Caco-2 (cell line): ENCODE results near the gene CDAN1. TPM values are rescaled to one million over a fixed set of nuclear protein-coding genes. Genes with fewer than 3 reads are reported as not detected.

Experiments used
- BruUV-seq: library from RNA; stranded (reverse); fragments of 400-500 nt; replicated peaks from 2 replicates; lab custom pipeline; 2021; lab: Mats Ljungman, UMichigan
- CTCF ChIA-PET: fragments of 300-600 bp; sonication (Branson Sonifier 250); formaldehyde crosslinking; loops from one replicate; lab custom pipeline; 2022; ENCODE audit warnings: antibody characterized with exemption; lab: Charles Lee
- POLR2A ChIA-PET: fragments of 300-600 bp; sonication (Branson Sonifier 250); formaldehyde crosslinking; loops from one replicate; lab custom pipeline; 2022; ENCODE audit warnings: antibody characterized with exemption; lab: Charles Lee
- DNase-seq, 2 experiments: peaks; one replicate each; pipeline versions ENCODE4 v3.0.0 to v3.0.0-alpha.2; 2020 to 2022
- H3K27me3 ChIP-seq: replicated peaks from 2 replicates; pipeline ENCODE4 v1.6.0; 2011; ENCODE audit warnings: low read length; ENCODE audit not compliant: control insufficient read depth, insufficient read depth
- H3K36me3 ChIP-seq: 2 replicates; pipeline ENCODE4 v1.5.1; 2011; ENCODE audit warnings: low read length; ENCODE audit not compliant: control insufficient read depth, insufficient read depth
- H3K4me1 ChIP-seq: fragments of 250-450 bp; sonication (Bioruptor Pico); 2 replicates; pipeline ENCODE4 v1.5.1; 2020; ENCODE audit warnings: mild to moderate bottlenecking
- H3K4me3 ChIP-seq: 2 replicates; pipeline ENCODE4 v1.5.1; 2011; ENCODE audit warnings: low read depth, mild to moderate bottlenecking, control low read depth, low read length
- H3K9me3 ChIP-seq: fragments of 250-450 bp; sonication (Bioruptor Pico); 2 replicates; pipeline ENCODE4 v1.5.1; 2020; ENCODE audit warnings: mild to moderate bottlenecking, moderate library complexity
- H3K27ac Mint-ChIP-seq: one replicate; pipeline ENCODE4 v1.8.0; 2022; ENCODE audit warnings: mixed read lengths; ENCODE audit not compliant: unreplicated experiment
- H3K27me3 Mint-ChIP-seq: one replicate; pipeline ENCODE4 v1.8.0; 2022; ENCODE audit warnings: mixed read lengths; ENCODE audit not compliant: insufficient read depth, unreplicated experiment
- H3K36me3 Mint-ChIP-seq: one replicate; pipeline ENCODE4 v1.8.0; 2022; ENCODE audit warnings: mild to moderate bottlenecking, mixed read lengths; ENCODE audit not compliant: insufficient read depth, unreplicated experiment
- H3K4me1 Mint-ChIP-seq: one replicate; pipeline ENCODE4 v1.8.0; 2022; ENCODE audit warnings: low read depth, mixed read lengths; ENCODE audit not compliant: unreplicated experiment
- H3K4me3 Mint-ChIP-seq: one replicate; pipeline ENCODE4 v1.8.0; 2022; ENCODE audit warnings: mild to moderate bottlenecking, moderate library complexity, mixed read lengths; ENCODE audit not compliant: unreplicated experiment
- H3K9me3 Mint-ChIP-seq: one replicate; pipeline ENCODE4 v1.8.0; 2022; ENCODE audit warnings: mixed read lengths; ENCODE audit not compliant: unreplicated experiment
- CTCF ChIP-seq, 2 experiments: fragments of 200-600 bp in 1 of 2; IDR thresholded peaks; 1 replicate in 1 of 2; 2 replicates in 1 of 2; pipeline versions ENCODE4 v1.5.1 to v1.8.0; 2011 to 2022; ENCODE audit warnings: antibody characterized with exemption in 1 of 2, control low read depth in 1 of 2, inconsistent platforms in 1 of 2, low read depth in 1 of 2, low read length in 1 of 2, mild to moderate bottlenecking in 1 of 2, moderate library complexity in 1 of 2; ENCODE audit not compliant: insufficient read depth in 1 of 2, severe bottlenecking in 1 of 2, unreplicated experiment in 1 of 2
- intact Hi-C: fragments of 100-400 bp; cut with micrococcal nuclease; formaldehyde crosslinking; loops from one replicate; pipeline ENCODE4 v1.10.0; 2022; ENCODE audit not compliant: unreplicated experiment
- total RNA-seq: library from RNA; stranded (reverse); gene quantifications from 2 replicates; pipeline ENCODE4 v1.2.3, GENCODE V29; 2022

Gene CDAN1
- total RNA-seq, 1 experiment from 2014 or later = 29.4 TPM

GRCh38 chr15:42719043-42719442 lies 17.9 kb downstream of the CDAN1 start:
- no peaks in the 10 kb centered on the region for H3K27me3 ChIP-seq
- CTCF ChIA-PET = no interaction called here
- DNase-seq = no peak
- Mint-ChIP-seq H3K27me3 (no peaks in the 10 kb centered on the region), H3K27ac (no peak overlapping the region), H3K36me3 (peaks cover 14% of the 10 kb centered on the region), H3K9me3 (no peaks in the 10 kb centered on the region), H3K4me1 (peaks cover 7% of the 10 kb centered on the region), H3K4me3 (no peak overlapping the region)
- BruUV-seq = no TSS peak
- intact Hi-C loops = no loop called here
- no peak overlapping the region for H3K4me3 ChIP-seq
- no peaks in the 10 kb centered on the region for H3K36me3 ChIP-seq
- POLR2A ChIA-PET = interaction anchor here (0.9 kb wide), 1 partner anchor 746 kb away, joined by 4 read pairs; no protein-coding TSS in a partner anchor
- no peak for TF ChIP-seq CTCF (IDR thresholded peaks at IDR 0.05; ENCODE audit: insufficient read depth in 1 of 2, low read depth in 1 of 2, low read length in 1 of 2, severe bottlenecking in 1 of 2, unreplicated experiment in 1 of 2)
- no peaks in the 10 kb centered on the region for H3K9me3 ChIP-seq
- H3K4me1 ChIP-seq = no peaks in the 10 kb centered on the region

- intact Hi-C loops = no loop called here
- H3K4me1 Mint-ChIP-seq = peaks cover 7% of the 10 kb centered on the region
These were observed 20.3 kb downstream of the CDAN1 start for GRCh38 chr15:42716626-42717025.

GRCh38 chr15:42716125-42716524 lies 20.8 kb downstream of the CDAN1 start:
- no peaks in the 10 kb centered on the region for H3K9me3 ChIP-seq
- Mint-ChIP-seq H3K27ac (no peak overlapping the region), H3K4me1 (peaks cover 7% of the 10 kb centered on the region), H3K36me3 (peaks cover 7% of the 10 kb centered on the region), H3K27me3 (no peaks in the 10 kb centered on the region), H3K4me3 (no peak overlapping the region), H3K9me3 (no peaks in the 10 kb centered on the region)
- BruUV-seq = no TSS peak
- no peaks in the 10 kb centered on the region for H3K27me3 ChIP-seq
- DNase-seq = no peak
- CTCF ChIA-PET = no interaction called here
- TF ChIP-seq CTCF (IDR thresholded peaks at IDR 0.05; ENCODE audit: insufficient read depth in 1 of 2, low read depth in 1 of 2, low read length in 1 of 2, severe bottlenecking in 1 of 2, unreplicated experiment in 1 of 2) = no peak
- POLR2A ChIA-PET = no interaction called here
- no peaks in the 10 kb centered on the region for H3K4me1 ChIP-seq
- no peaks in the 10 kb centered on the region for H3K36me3 ChIP-seq
- intact Hi-C loops = no loop called here
- no peak overlapping the region for H3K4me3 ChIP-seq

More at GRCh38 chr15:42716626-42717025, 20.3 kb downstream of the CDAN1 start:
- Histone ChIP-seq H3K27me3 (no peaks in the 10 kb centered on the region), H3K4me1 (no peaks in the 10 kb centered on the region), H3K9me3 (no peaks in the 10 kb centered on the region), H3K36me3 (no peaks in the 10 kb centered on the region), H3K4me3 (no peak overlapping the region)
- no peak for DNase-seq
- no peak for TF ChIP-seq CTCF (IDR thresholded peaks at IDR 0.05; ENCODE audit: insufficient read depth in 1 of 2, low read depth in 1 of 2, low read length in 1 of 2, severe bottlenecking in 1 of 2, unreplicated experiment in 1 of 2)
- no peak overlapping the region for H3K27ac Mint-ChIP-seq
- H3K9me3 Mint-ChIP-seq = no peaks in the 10 kb centered on the region
- peaks cover 7% of the 10 kb centered on the region for H3K36me3 Mint-ChIP-seq
- no peak overlapping the region for H3K4me3 Mint-ChIP-seq
- no peaks in the 10 kb centered on the region for H3K27me3 Mint-ChIP-seq
- no TSS peak for BruUV-seq
- POLR2A ChIA-PET = no interaction called here
- CTCF ChIA-PET = no interaction called here
